GM18498 (cell line): ENCODE data around the gene USH2A.

Source experiments
- ATAC-seq: cut with Tn5 transposase; IDR thresholded peaks from one replicate; pipeline ENCODE4 v1.9.1; 2021; ENCODE audit warnings: mild to moderate bottlenecking, moderate library complexity; ENCODE audit not compliant: unreplicated experiment

USH2A gene

DNA sequence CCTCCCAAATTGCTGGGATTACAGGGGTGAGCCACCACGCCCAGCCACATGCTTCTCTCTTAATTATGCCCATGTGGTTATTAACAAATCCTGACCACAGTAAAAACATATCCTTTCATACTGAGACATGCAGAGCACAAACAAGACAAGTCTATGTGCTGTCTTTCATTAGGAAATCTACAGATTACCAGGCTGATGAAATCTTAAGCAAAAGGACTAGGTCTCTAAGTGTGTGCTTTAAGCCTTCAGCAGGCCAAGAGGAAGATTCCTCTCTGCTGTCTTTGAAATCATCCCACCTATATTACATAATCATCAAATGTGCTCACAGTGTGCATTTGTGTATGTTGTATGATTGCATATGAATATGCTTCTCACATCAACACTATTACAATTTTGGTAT, 436.8 kb downstream of the USH2A start:
- ATAC-seq = no peak

DNA sequence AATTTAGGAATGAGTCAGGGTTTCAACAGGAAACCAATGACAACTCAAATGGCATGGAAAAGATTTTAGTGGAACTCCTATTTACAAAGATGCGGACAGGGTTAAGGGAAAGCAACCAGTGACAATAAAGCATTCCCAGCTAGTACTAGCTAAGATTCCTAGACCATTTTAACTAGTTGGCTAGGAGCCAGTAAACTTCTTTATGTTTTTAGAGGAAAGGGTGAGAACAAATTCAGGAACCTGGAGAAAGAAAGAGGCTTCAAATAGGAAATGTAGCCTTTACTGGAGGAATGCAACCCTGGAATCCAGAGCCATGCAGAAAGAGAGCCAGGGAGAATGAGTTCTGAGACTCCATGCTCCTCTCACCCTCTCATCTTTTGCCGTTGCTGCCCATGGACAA, 439.6 kb downstream of the USH2A start:
- ATAC-seq = no peak

DNA sequence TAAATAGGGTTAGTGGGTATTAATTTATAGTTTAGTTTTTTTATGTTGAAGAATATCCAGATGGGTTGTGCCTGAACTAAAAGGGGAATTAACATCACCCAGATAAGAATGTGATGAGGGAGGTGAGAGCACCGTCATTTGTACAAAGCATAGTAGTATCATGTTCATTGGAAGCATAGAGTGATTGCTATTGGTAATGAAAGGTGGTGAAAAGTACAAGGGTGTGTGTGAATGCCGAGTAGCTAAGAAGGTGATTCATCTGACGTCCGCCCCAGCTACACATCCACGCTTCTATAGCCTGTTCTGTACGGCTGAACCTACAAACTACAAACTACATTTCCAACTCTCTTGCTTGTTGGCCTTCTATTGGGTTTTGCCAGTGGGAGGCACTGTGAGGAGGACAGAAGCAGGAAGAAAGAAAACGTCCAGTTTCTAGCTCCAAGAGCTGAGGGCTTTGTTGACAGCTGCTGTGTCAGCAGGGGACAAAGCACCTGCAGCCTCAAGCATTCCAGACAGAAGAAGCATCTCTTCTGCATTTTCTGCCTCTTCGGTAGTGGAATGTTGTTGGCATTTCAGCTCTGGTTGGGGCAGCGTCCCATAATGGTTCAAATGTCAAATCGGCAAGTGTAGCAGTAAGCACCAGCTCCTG, 451.3 kb downstream of the USH2A start:
- ATAC-seq = no peak

DNA sequence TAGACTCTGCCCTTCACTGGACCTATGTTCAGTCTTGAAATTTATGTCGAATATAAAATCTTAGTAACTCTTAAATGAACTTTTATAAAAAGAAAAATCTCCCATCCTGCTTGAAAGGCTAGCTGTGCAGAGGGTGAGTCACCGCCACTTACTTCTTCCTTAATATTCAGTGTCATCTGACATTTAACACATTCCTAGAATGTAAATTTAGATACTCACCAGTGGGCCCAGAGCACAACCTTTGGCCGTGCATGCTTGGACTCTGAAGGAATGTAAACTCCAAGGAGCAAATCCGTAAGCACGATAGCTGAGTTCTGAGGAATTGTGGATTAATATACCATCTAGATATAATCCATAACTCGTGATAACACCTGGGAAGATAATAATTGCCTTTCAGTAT, 452.8 kb downstream of the USH2A start:
- ATAC-seq = no peak

DNA sequence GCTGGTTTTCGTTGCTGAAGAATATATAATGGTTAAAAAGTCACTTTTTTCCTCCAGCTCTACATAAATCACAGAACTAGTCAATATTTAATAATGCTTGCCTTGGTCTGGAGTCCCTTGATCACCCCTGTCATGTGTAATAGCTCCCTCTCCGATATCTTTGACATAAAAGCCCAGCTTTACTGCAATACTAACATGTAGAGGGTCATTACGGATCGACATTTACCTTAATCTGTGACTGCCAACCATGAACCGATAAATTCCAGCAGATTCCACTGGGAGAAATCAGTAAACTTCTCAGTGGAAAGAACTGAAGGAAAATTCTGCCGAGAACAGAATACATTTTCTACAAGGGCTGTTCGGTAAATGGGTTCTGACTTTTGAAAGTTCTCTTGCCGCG, 459.6 kb downstream of the USH2A start:
- no peak for ATAC-seq

DNA sequence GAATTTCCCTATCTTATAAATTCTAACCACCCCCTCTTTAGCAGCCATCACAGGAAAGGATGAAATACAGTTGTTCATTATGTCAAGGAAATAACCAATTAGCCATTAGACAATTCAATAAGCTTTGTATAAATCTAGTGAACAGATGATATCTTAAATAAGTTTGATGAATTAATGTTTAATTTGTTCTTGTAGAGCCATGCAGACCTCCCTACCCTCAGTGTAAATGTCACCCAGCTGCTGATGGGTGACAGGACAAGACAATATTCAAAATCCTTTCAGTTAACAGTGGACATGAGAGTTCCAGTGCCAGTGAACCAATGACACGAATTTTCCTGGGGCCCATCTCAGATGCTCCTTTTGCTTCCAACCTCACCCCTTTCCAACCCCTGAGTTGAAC, 460.2 kb downstream of the USH2A start:
- no peak for ATAC-seq

DNA sequence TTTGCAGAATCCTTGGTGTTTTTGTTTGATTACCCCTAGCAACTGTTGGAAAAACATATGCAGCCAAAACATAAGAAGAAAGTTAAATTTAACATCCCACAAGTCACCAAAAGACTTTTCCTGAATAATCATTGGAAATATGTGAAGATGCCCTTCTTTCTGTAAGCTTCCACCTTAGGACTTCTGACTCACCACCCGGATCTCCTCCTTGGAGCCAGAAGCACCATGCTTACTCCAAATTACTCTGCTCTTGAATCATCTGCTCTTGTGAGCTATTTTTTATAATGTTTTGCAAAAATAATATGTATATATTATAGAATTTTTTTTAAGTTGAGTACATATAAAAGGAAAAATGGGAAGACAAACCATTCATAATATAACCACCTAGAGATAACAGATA, 464.4 kb downstream of the USH2A start:
- ATAC-seq = no peak

DNA sequence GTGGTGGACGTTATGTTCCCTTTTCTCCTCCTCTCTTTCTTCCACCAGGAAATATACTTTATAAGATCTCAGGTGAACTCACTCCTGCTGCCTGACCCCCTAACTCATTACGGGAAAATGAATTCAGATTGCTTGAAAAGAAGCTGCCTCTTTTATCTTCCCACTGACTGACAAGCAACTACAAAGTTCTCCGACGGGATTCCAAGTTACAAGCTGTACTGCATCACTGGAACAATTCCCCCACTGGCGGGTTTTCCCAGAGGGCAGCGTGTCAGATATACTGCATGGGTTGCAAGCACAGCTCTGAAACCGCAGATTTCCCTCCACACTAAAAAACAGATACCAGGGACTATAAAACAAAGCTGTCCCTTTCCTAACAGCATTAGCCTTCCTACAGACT, 465.6 kb downstream of the USH2A start:
- ATAC-seq = no peak

DNA sequence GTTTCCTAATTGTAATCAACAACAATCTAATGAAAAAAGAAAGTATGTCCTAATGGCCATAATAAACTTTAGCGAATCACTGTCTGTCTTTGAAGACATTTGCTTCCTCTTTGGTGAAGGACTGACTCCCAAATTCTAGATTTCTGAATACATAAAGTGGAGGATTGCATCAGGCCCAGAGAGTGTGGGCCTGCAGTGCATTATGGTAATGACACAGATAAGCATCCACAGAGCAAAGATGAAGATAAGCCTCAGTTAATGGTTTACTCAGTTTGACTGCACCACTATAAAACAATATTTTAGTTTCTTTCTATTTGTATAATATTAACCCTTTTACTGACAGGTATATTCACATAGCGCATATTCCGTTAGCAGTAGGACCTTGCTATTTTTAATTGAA, 490.7 kb downstream of the USH2A start:
- no peak for ATAC-seq

DNA sequence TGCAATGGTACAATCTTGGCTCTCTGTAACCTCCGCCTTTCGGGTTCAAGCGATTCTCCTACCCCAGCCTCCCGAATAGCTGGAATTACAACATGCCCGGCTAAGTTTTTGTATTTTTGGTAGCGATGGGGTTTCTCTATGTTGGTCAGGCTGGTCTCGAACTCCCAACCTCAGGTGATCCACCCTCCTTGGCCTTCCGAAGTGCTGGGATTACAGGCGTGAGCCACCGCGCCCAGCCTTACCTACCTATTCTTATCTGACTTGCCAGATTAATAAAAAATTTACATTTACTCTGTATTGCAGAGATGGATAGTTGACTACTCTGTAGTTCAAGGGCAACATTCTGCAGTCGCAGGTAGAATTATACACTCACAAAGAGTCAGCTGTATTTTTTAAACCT, 496.6 kb downstream of the USH2A start:
- no peak for ATAC-seq

DNA sequence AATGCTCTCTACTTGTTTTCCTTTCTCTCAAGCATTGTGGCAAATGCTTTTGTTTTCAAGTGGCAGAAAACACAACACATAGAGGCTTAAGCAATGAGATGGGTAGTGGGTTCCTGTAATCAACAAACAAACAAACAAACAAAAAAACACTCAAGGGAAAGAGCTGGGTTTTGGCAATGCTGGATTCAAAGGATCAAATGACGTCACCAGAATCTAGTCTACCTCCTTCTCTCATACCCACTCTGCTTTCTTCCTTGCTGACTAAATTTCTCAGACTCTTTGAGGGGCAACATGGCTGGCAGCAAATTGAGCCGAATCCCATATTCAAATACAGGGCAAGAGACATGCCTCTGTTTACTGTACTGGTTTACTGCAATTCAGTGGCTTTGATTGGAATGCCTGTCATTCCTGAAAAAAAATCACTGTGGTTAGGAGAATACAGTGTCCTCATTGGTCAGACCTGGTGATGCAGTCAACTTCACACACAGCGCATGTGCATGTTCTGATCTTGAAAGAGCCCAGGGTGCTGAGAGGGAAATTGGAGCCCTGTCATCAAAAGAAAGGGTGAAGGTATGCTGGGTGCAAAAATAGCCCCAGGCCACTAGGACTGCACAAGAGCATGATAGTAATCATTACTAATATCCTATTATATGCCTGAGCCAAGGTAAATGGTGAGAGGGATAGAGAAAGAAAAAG, 500.0 kb downstream of the USH2A start:
- no peak for ATAC-seq

DNA sequence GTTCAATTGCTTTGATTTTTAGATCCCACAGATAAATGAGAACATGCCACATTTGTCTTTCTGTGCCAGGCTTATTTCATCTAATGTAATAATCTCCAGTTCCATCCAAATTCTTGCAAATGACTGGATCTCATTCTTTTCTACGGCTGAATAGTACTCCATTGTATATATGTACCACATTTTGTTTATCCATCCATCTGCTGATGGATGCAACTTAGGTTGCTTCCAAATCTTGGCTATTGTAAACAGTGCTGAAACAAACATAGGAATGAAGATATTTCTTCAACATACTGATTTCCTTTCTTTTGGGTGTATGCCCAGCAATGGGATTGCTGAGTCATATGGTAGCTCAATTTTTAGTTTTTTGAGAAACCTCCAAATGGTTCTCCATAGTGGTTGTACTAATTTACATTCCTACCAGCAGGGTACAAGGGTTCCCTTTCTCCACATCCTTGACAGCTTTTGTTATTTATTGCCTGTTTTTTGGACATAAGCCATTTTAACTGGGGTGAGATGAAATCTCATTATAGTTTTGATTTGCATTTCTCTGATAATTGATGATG, 511.8 kb downstream of the USH2A start:
- no peak for ATAC-seq

DNA sequence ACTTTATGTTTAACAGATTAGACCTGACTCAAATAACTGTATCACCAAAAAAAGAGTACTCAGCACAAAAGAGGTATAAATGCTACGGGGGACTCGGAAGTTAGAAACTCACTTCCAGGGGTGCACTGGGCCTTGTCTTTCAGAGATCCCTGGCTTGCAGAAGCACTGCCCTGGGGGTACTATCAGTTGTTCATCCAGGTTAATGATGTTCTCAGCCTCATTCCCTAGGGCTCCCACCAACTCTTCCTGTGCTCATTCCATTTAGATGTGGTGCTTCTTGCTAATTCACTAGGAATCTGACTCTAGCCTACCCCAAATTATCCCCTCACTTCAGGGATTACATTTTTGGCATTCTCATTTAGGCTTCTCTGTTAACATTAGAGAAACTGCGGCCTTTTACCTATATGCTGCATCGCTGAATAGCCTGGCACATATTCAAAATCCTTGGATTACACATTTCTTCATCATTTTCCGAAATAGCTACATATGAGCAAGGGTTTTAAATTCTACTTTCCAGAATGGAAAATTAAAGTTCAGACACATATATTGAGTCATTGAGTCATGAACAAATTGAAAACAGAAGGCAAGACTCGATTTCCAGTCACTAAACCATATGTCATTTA, 517.6 kb downstream of the USH2A start:
- no peak for ATAC-seq

DNA sequence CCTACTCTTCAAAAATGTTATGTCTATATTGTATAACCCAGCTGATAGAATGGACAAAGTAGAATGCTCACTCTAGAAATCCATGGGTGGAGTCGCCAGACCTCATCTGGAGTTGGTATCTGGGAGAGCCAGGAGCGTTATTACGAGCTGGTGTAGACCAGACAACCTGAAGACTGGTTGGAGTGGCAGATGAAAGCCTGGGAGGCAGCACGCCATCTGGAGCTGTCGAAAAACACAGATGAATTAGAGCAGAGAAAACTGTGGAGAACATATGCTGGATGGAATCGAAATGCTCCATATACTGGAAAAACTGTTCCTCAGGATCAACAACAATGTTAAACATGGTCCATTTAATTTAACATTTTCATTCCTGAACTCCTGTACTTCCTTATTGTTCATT, 522.6 kb downstream of the USH2A start:
- ATAC-seq = no peak

DNA sequence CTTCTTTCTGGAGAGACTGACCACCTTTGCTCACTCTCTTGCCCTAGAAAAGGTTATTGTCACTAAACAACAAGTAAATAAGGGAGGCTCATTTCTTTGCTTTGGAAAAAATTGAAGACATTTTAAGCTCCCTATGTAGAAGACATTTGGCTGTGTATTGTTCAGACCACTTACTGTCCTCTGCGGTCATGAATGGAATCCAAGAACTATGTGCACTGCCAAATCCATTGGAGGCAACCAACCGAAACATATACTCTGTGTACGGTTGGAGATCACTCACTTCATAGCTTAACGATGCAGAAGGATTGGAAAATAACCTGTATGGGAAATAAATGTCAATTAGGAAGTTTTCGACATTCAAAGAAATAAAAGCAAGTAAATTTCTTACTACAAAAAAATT, 523.3 kb downstream of the USH2A start:
- ATAC-seq = no peak

DNA sequence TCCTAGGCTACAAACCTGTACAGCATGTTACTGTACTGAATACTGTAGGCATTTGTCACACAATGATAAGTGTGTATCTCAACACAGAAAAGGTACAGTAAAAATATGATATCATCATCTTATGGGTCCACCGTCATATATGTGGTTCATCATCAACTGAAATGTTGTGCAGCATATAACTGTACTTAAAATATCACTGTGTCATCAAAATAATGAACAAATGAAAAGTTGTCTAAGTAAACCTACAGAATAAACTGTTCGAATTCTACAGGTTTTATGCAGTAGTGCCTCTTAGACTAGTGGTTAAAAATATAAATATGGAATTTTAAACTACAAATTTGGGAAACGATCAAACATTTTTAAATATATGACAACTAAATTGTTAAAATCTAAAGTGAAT, 527.4 kb downstream of the USH2A start:
- ATAC-seq = no peak

DNA sequence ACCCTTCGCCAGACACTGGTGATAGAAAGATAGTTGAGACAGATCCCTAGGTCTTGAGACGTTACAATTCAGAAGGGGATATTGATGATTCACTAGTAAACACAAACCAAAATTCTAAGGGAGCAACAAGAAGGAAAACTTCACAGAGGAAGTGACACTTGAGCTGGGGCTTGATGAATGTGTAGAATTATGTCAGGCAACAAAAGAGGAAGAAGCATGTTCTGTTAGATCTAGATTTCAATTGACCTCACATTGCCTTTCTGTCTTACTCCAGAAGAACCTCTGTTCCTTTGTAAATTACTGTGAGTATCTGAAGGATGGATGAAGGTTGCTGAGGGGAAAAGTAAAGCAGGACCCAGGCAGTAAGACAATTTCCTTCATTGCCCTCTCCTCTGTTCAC, 528.0 kb downstream of the USH2A start:
- no peak for ATAC-seq

DNA sequence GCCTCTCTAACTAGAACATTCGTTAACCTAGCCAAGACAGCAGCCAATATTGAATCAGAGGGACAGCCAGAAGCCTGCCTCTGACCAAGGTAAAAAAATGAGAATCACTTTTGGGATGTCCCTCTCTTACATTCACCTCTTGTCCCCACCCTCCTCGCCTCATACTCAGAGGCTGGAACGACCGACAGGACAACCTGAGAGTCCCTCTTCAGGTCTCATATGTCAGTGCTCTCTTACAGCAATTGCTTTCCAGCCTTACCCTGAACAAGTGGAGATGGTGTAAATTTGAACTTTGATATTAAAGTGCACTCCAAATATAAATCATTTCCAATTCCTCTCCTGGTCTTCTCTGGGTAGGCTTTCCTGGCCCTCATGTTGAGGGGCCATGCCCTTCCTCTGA, 528.6 kb downstream of the USH2A start:
- no peak for ATAC-seq

DNA sequence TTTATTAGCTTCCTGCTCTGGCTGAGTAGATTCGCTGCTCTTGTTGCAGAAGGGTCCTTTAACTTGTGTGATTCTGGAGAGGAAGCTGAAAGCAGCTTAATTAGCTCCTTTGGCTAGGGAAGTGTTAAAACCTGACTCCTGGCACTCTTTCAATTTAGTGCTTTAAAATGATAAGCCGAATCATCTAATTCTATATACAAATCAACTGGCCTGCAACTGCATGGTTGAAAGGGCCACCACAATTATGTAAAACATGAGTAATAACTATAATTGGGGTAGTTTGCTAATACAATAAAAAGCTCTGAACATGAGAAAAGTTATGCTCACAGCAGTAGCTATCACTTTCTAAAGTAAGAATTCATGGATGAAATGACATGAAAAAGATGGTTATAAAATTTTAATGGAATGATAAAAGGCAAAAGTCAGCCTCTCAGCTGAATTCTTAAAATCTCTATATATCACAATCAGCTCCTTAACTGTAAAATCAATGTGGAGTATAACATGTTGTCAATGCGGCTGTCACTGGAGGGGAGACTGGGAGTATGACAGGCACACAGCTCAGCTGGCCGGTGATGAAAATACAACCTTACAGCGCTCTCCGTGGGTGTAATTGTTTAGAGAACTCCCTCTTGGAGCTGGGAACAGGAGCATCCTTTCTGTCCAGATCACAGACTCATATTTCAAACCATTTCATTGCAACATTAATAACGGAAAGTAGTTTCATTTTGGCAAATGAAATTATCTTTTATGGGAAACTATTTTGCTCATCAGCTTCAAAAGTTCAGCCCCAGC, 531.8 kb downstream of the USH2A start:
- no peak for ATAC-seq

DNA sequence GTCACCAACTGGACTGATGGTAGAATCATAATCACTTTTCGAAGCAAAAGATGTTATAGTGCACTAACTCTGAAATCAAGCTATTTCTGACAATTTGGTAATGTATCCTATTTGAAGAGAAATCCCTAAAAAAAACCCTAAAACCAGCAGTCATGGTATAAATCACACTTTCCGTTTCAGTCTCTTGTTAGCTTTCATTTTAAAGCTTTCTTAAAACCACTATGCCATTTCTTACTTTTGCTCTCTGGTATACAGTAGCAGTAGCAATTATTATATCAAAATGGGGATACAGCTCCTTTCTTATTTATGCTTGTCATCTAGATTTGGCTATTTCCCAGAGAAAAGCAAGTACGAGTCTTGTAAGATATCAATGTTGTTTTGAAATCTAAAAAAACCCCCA, 532.8 kb downstream of the USH2A start:
- ATAC-seq = peak; percentile 67

DNA sequence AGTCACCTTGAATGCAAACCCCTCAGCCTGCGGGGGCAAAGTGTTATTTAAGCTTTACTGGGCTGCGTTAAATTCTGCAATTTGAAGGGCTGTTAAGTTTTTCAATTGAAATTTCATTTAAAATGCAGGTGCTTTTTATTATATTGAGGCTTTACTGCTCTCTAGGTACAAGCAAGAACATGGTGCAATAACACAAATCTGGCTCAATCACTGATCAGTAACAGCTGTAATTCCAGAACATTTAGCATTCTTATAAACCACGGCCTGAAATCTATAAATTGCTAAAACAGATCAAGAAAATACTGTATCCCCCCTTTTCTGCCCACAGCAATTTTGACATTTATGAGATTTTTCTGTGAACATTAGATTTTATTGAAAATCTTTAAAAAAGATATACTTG, 533.4 kb downstream of the USH2A start:
- no peak for ATAC-seq
